Measurements from ENCODE around the gene KCNH4. TPM values are rescaled to one million over a fixed set of nuclear protein-coding genes. Genes with fewer than 3 reads are reported as not detected.
A peak's percentile ranks its signal among the peaks of the same experiment; 100 is the strongest.

Gene KCNH4
- total and polyA plus RNA-seq, 4 donors: 0.01 TPM; not detected in 3

GRCh38 chr17:42181851-42182207, 887 bp upstream of the KCNH4 start:
- Histone ChIP-seq H3K4me3 (ENCODE audit: low read depth in 1 of 3, low read length in 3 of 3) (no peak overlapping the region), H3K36me3 (ENCODE audit: control insufficient read depth in 4 of 4, insufficient read depth in 3 of 4, low read depth in 1 of 4, low read length in 3 of 4) (no peaks in the 10 kb centered on the region), H3K27me3 (ENCODE audit: control insufficient read depth in 4 of 4, insufficient read depth in 4 of 4, low read length in 3 of 4) (peaks cover 0 to 3% (median 0%) of the 10 kb centered on the region in 4 donors), H3K4me1 (ENCODE audit: control insufficient read depth in 4 of 4, insufficient read depth in 4 of 4, low read length in 3 of 4) (peaks cover 6 to 31% (median 17%) of the 10 kb centered on the region in 4 donors), H3K9ac (ENCODE audit: low read depth in 1 of 2, low read length in 2 of 2) (no peak overlapping the region), H3K27ac (ENCODE audit: low read depth in 1 of 2, low read length in 2 of 2) (no peak overlapping the region), H3K9me3 (ENCODE audit: control insufficient read depth in 4 of 4, low read length in 3 of 4) (no peaks in the 10 kb centered on the region)
- 89% methylated on average over 2 of the region's 2 CpGs for WGBS
- DNase-seq (ENCODE audit: low spot score): no peak
- TF ChIP-seq MAX (IDR thresholded peaks at IDR 0.05): no peak
- TF ChIP-seq YY1 (IDR thresholded peaks at IDR 0.05): no peak
- TF ChIP-seq JUND (IDR thresholded peaks at IDR 0.05): no peak
- TF ChIP-seq, protein P1, sequence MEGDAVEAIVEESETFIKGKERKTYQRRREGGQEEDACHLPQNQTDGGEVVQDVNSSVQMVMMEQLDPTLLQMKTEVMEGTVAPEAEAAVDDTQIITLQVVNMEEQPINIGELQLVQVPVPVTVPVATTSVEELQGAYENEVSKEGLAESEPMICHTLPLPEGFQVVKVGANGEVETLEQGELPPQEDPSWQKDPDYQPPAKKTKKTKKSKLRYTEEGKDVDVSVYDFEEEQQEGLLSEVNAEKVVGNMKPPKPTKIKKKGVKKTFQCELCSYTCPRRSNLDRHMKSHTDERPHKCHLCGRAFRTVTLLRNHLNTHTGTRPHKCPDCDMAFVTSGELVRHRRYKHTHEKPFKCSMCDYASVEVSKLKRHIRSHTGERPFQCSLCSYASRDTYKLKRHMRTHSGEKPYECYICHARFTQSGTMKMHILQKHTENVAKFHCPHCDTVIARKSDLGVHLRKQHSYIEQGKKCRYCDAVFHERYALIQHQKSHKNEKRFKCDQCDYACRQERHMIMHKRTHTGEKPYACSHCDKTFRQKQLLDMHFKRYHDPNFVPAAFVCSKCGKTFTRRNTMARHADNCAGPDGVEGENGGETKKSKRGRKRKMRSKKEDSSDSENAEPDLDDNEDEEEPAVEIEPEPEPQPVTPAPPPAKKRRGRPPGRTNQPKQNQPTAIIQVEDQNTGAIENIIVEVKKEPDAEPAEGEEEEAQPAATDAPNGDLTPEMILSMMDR (IDR thresholded peaks at IDR 0.05; ENCODE audit: low read depth, low read length, missing input control): no peak
- TF ChIP-seq RAD21 (IDR thresholded peaks at IDR 0.05): no peak
- no peak for TF ChIP-seq EGR1 (IDR thresholded peaks at IDR 0.05; ENCODE audit: low read depth in 2 of 2)
- no peak for TF ChIP-seq NR2F2 (IDR thresholded peaks at IDR 0.05)
- no peak for TF ChIP-seq HNF4G (IDR thresholded peaks at IDR 0.05)

DNA sequence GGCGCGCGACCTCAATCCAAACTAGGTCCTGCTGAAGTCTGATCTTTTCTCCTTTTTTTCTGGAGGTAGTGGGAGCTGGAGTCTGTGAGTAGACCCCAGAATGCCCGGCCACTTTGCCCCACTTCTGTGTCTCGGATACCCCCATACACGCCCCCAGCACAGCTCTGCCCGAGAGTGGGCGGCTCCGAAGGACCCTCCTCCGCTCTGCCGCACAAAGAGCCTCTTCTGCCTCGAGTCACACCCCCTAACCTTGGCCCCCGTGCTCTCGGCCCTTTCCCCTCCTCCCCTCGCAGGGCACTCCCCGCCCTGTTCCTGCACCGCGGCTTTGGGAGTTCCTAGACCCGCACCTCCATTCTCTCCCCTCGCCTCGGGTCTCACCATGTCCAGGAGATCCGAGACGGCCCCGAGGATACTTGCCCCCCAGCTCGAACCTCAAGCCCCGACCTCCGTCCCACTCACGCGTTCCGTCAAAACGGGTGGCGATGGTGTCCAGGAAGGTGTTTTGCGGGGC, 476 bp downstream of the KCNH4 start:
- H3K4me3 ChIP-seq (ENCODE audit: low read depth in 1 of 3, low read length in 3 of 3): peak overlapping the region in 1 of 3 donors; percentile 31
- no peaks in the 10 kb centered on the region for H3K9me3 ChIP-seq (ENCODE audit: control insufficient read depth in 4 of 4, low read length in 3 of 4)
- H3K9ac ChIP-seq (ENCODE audit: low read depth in 1 of 2, low read length in 2 of 2): no peak overlapping the region
- WGBS: 5% methylated on average over 33 of the region's 33 CpGs
- no peaks in the 10 kb centered on the region for H3K36me3 ChIP-seq (ENCODE audit: control insufficient read depth in 4 of 4, insufficient read depth in 3 of 4, low read depth in 1 of 4, low read length in 3 of 4)
- H3K27ac ChIP-seq (ENCODE audit: low read depth in 1 of 2, low read length in 2 of 2): no peak overlapping the region
- TF ChIP-seq GABPA (IDR thresholded peaks at IDR 0.05 in 1 of 2, conservative IDR thresholded peaks at IDR 0.05 in 1 of 2): no peak
- TF ChIP-seq, protein P1 (IDR thresholded peaks at IDR 0.05; ENCODE audit: low read depth, low read length, missing input control): no peak
- TF ChIP-seq HNF4A (conservative IDR thresholded peaks at IDR 0.05): no peak
- no peak for TF ChIP-seq NR2F2 (IDR thresholded peaks at IDR 0.05)
- no peak for TF ChIP-seq FOXA2 (IDR thresholded peaks at IDR 0.05)
- TF ChIP-seq RXRA (IDR thresholded peaks at IDR 0.05): no peak
- no peak for TF ChIP-seq YY1 (IDR thresholded peaks at IDR 0.05)
- peak; percentile 70 for TF ChIP-seq REST (IDR thresholded peaks at IDR 0.05)
- no peak for DNase-seq (ENCODE audit: low spot score)
- peaks cover 0 to 3% (median 0%) of the 10 kb centered on the region in 4 donors for H3K27me3 ChIP-seq (ENCODE audit: control insufficient read depth in 4 of 4, insufficient read depth in 4 of 4, low read length in 3 of 4)
- H3K4me1 ChIP-seq (ENCODE audit: control insufficient read depth in 4 of 4, insufficient read depth in 4 of 4, low read length in 3 of 4): peaks cover 6 to 31% (median 17%) of the 10 kb centered on the region in 4 donors
